Peyer's patch (tissue), 4 donors: ENCODE data around the gene SNX27.

Experiments
- POLR2A ChIP-seq, 2 donors: fragments of 450-650 bp; IDR thresholded peaks; one replicate each; pipeline ENCODE4 v1.5.1; 2017; ENCODE audit warnings: antibody characterized with exemption in 2 of 2, mild to moderate bottlenecking in 2 of 2, moderate library complexity in 2 of 2
- TF ChIP-seq, protein P1 (sequence below), 6 experiments: fragments of 450-650 bp in 4 of 6; fragments of 200-600 bp in 2 of 6; sonication (generic) in 1 of 6; IDR thresholded peaks; one replicate each; pipeline ENCODE4 v1.5.1; 2017 to 2019; ENCODE audit warnings: antibody characterized with exemption in 6 of 6, mild to moderate bottlenecking in 3 of 6, moderate library complexity in 1 of 6

DNA sequence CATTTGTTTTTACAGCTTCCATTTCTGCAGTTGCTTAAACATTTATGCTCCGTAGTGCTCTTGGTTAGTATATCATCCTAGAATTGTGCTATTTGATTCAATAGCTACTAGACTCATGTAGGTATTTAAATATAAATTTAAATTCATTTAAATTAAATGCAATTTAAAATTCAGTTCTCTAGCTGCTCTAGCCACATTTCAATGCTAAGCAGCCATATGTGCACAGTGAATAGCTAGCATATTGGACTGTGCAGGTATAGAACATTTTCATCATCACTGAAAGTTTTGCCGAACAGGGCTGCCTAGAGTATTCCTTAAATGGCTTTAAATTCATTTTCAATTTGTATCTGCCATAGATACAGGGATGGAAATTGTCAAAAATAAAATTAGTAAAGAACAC is 72.3 kb downstream of the SNX27 start:
- no peak for TF ChIP-seq POLR2A (IDR thresholded peaks at IDR 0.05)
- TF ChIP-seq, protein P1, sequence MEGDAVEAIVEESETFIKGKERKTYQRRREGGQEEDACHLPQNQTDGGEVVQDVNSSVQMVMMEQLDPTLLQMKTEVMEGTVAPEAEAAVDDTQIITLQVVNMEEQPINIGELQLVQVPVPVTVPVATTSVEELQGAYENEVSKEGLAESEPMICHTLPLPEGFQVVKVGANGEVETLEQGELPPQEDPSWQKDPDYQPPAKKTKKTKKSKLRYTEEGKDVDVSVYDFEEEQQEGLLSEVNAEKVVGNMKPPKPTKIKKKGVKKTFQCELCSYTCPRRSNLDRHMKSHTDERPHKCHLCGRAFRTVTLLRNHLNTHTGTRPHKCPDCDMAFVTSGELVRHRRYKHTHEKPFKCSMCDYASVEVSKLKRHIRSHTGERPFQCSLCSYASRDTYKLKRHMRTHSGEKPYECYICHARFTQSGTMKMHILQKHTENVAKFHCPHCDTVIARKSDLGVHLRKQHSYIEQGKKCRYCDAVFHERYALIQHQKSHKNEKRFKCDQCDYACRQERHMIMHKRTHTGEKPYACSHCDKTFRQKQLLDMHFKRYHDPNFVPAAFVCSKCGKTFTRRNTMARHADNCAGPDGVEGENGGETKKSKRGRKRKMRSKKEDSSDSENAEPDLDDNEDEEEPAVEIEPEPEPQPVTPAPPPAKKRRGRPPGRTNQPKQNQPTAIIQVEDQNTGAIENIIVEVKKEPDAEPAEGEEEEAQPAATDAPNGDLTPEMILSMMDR (IDR thresholded peaks at IDR 0.05), result no peak
